Measurements from ENCODE around the gene GPR78. TPM values are rescaled to one million over a fixed set of nuclear protein-coding genes. Genes with fewer than 3 reads are reported as not detected.

The GPR78 gene
- total and polyA plus RNA-seq, 4 donors: not detected

DNA sequence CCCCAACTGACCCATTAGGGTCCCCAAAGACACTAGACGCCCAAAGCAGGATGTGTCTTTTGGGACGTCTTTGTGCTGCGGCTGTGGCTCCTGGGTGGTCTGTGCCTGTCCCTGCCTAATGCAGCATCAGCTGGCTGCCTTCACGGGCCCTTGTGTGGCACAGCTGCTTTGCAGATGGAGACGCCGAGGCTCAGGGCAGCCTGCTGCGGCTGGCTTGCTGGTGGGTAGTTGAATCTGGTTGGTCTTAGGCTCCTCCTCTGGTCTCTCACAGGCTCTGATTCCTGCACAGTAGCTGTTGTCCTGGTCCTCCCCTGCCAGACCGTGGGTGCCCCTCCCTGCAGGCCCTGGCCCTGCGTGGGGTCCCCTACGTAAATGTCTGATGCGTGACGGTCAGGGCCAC, 20.5 kb downstream of the GPR78 start:
- H3K36me3 ChIP-seq (ENCODE audit: control insufficient read depth in 4 of 4, insufficient read depth in 3 of 4, low read depth in 1 of 4, low read length in 3 of 4): no peaks in the 10 kb centered on the region
- no peak overlapping the region for H3K4me3 ChIP-seq (ENCODE audit: low read depth in 1 of 3, low read length in 3 of 3)
- WGBS: 85% methylated on average over 12 of the region's 12 CpGs
- TF ChIP-seq, protein P1, sequence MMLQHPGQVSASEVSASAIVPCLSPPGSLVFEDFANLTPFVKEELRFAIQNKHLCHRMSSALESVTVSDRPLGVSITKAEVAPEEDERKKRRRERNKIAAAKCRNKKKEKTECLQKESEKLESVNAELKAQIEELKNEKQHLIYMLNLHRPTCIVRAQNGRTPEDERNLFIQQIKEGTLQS (IDR thresholded peaks at IDR 0.05): no peak
- no peak for TF ChIP-seq FOXA2 (IDR thresholded peaks at IDR 0.05)
- no peak for TF ChIP-seq HNF4G (IDR thresholded peaks at IDR 0.05)
- TF ChIP-seq EGR1 (IDR thresholded peaks at IDR 0.05; ENCODE audit: low read depth in 2 of 2): no peak
- TF ChIP-seq, protein P2, sequence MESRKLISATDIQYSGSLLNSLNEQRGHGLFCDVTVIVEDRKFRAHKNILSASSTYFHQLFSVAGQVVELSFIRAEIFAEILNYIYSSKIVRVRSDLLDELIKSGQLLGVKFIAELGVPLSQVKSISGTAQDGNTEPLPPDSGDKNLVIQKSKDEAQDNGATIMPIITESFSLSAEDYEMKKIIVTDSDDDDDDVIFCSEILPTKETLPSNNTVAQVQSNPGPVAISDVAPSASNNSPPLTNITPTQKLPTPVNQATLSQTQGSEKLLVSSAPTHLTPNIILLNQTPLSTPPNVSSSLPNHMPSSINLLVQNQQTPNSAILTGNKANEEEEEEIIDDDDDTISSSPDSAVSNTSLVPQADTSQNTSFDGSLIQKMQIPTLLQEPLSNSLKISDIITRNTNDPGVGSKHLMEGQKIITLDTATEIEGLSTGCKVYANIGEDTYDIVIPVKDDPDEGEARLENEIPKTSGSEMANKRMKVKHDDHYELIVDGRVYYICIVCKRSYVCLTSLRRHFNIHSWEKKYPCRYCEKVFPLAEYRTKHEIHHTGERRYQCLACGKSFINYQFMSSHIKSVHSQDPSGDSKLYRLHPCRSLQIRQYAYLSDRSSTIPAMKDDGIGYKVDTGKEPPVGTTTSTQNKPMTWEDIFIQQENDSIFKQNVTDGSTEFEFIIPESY (IDR thresholded peaks at IDR 0.05): no peak
- TF ChIP-seq YY1 (IDR thresholded peaks at IDR 0.05): no peak
- TF ChIP-seq GABPA (IDR thresholded peaks at IDR 0.05 in 1 of 2, conservative IDR thresholded peaks at IDR 0.05 in 1 of 2): no peak
- no peak for TF ChIP-seq FOXA1 (IDR thresholded peaks at IDR 0.05)
- TF ChIP-seq, protein P3, sequence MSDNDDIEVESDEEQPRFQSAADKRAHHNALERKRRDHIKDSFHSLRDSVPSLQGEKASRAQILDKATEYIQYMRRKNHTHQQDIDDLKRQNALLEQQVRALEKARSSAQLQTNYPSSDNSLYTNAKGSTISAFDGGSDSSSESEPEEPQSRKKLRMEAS (IDR thresholded peaks at IDR 0.05): no peak
- no peak for TF ChIP-seq RXRA (IDR thresholded peaks at IDR 0.05)
- TF ChIP-seq TAF1 (conservative IDR thresholded peaks at IDR 0.05): no peak
- TF ChIP-seq JUND (IDR thresholded peaks at IDR 0.05): no peak
- no peak for TF ChIP-seq RAD21 (IDR thresholded peaks at IDR 0.05)
- TF ChIP-seq NR2F2 (IDR thresholded peaks at IDR 0.05): no peak
- no peak for TF ChIP-seq SP1 (IDR thresholded peaks at IDR 0.05)
- TF ChIP-seq HNF4A (conservative IDR thresholded peaks at IDR 0.05): no peak
- TF ChIP-seq, protein P4, sequence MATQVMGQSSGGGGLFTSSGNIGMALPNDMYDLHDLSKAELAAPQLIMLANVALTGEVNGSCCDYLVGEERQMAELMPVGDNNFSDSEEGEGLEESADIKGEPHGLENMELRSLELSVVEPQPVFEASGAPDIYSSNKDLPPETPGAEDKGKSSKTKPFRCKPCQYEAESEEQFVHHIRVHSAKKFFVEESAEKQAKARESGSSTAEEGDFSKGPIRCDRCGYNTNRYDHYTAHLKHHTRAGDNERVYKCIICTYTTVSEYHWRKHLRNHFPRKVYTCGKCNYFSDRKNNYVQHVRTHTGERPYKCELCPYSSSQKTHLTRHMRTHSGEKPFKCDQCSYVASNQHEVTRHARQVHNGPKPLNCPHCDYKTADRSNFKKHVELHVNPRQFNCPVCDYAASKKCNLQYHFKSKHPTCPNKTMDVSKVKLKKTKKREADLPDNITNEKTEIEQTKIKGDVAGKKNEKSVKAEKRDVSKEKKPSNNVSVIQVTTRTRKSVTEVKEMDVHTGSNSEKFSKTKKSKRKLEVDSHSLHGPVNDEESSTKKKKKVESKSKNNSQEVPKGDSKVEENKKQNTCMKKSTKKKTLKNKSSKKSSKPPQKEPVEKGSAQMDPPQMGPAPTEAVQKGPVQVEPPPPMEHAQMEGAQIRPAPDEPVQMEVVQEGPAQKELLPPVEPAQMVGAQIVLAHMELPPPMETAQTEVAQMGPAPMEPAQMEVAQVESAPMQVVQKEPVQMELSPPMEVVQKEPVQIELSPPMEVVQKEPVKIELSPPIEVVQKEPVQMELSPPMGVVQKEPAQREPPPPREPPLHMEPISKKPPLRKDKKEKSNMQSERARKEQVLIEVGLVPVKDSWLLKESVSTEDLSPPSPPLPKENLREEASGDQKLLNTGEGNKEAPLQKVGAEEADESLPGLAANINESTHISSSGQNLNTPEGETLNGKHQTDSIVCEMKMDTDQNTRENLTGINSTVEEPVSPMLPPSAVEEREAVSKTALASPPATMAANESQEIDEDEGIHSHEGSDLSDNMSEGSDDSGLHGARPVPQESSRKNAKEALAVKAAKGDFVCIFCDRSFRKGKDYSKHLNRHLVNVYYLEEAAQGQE (IDR thresholded peaks at IDR 0.05): no peak
- no peaks in the 10 kb centered on the region for H3K27me3 ChIP-seq (ENCODE audit: control insufficient read depth in 4 of 4, insufficient read depth in 4 of 4, low read length in 3 of 4)
- no peak overlapping the region for H3K27ac ChIP-seq (ENCODE audit: low read depth in 1 of 2, low read length in 2 of 2)
- H3K9me3 ChIP-seq (ENCODE audit: control insufficient read depth in 4 of 4, low read length in 3 of 4): no peaks in the 10 kb centered on the region
- DNase-seq (ENCODE audit: low spot score): no peak
- H3K9ac ChIP-seq (ENCODE audit: low read depth in 1 of 2, low read length in 2 of 2): no peak overlapping the region
- peaks cover 0 to 1% (median 0%) of the 10 kb centered on the region in 4 donors for H3K4me1 ChIP-seq (ENCODE audit: control insufficient read depth in 4 of 4, insufficient read depth in 4 of 4, low read length in 3 of 4)

DNA sequence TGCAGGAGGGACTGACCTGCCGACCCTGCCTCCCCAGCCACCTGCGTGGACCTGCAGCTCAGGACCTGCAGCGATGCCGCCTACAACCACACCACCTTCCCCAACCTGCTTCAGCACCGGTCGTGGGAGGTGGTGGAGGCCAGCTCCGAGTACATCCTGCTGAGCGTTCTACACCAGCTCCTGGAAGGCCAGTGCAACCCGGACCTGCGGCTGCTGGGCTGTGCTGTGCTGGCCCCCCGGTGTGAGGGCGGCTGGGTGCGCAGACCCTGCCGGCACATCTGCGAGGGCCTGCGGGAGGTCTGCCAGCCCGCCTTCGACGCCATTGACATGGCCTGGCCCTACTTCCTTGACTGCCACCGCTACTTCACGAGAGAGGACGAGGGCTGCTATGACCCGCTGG, 20.9 kb downstream of the GPR78 start:
- H3K4me1 ChIP-seq (ENCODE audit: control insufficient read depth in 4 of 4, insufficient read depth in 4 of 4, low read length in 3 of 4): no peaks in the 10 kb centered on the region
- H3K36me3 ChIP-seq (ENCODE audit: control insufficient read depth in 4 of 4, insufficient read depth in 3 of 4, low read depth in 1 of 4, low read length in 3 of 4): no peaks in the 10 kb centered on the region
- TF ChIP-seq, protein P1 (IDR thresholded peaks at IDR 0.05): no peak
- TF ChIP-seq GABPA (IDR thresholded peaks at IDR 0.05 in 1 of 2, conservative IDR thresholded peaks at IDR 0.05 in 1 of 2): no peak
- TF ChIP-seq EGR1 (IDR thresholded peaks at IDR 0.05; ENCODE audit: low read depth in 2 of 2): no peak
- TF ChIP-seq FOXA2 (IDR thresholded peaks at IDR 0.05): no peak
- TF ChIP-seq SP1 (IDR thresholded peaks at IDR 0.05): no peak
- TF ChIP-seq RXRA (IDR thresholded peaks at IDR 0.05): no peak
- TF ChIP-seq, protein P3 (IDR thresholded peaks at IDR 0.05): no peak
- TF ChIP-seq JUND (IDR thresholded peaks at IDR 0.05): no peak
- TF ChIP-seq HNF4G (IDR thresholded peaks at IDR 0.05): no peak
- TF ChIP-seq HNF4A (conservative IDR thresholded peaks at IDR 0.05): no peak
- no peak for TF ChIP-seq TAF1 (conservative IDR thresholded peaks at IDR 0.05)
- TF ChIP-seq, protein P5, sequence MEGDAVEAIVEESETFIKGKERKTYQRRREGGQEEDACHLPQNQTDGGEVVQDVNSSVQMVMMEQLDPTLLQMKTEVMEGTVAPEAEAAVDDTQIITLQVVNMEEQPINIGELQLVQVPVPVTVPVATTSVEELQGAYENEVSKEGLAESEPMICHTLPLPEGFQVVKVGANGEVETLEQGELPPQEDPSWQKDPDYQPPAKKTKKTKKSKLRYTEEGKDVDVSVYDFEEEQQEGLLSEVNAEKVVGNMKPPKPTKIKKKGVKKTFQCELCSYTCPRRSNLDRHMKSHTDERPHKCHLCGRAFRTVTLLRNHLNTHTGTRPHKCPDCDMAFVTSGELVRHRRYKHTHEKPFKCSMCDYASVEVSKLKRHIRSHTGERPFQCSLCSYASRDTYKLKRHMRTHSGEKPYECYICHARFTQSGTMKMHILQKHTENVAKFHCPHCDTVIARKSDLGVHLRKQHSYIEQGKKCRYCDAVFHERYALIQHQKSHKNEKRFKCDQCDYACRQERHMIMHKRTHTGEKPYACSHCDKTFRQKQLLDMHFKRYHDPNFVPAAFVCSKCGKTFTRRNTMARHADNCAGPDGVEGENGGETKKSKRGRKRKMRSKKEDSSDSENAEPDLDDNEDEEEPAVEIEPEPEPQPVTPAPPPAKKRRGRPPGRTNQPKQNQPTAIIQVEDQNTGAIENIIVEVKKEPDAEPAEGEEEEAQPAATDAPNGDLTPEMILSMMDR (IDR thresholded peaks at IDR 0.05; ENCODE audit: low read depth, low read length, missing input control): no peak
- TF ChIP-seq YY1 (IDR thresholded peaks at IDR 0.05): no peak
- TF ChIP-seq FOXA1 (IDR thresholded peaks at IDR 0.05): no peak
- no peak for TF ChIP-seq RAD21 (IDR thresholded peaks at IDR 0.05)
- no peak overlapping the region for H3K4me3 ChIP-seq (ENCODE audit: low read depth in 1 of 3, low read length in 3 of 3)
- H3K9me3 ChIP-seq (ENCODE audit: control insufficient read depth in 4 of 4, low read length in 3 of 4): no peaks in the 10 kb centered on the region
- no peak overlapping the region for H3K9ac ChIP-seq (ENCODE audit: low read depth in 1 of 2, low read length in 2 of 2)
- 92% methylated on average over 23 of the region's 23 CpGs for WGBS
- no peaks in the 10 kb centered on the region for H3K27me3 ChIP-seq (ENCODE audit: control insufficient read depth in 4 of 4, insufficient read depth in 4 of 4, low read length in 3 of 4)
- no peak for DNase-seq (ENCODE audit: low spot score)
- H3K27ac ChIP-seq (ENCODE audit: low read depth in 1 of 2, low read length in 2 of 2): no peak overlapping the region
